NCI-H1105 (cell line): ENCODE measurements around the gene ARHGEF26.
A peak's percentile ranks its signal among the peaks of the same experiment; 100 is the strongest.
"Not testable (repeated sequence)": the region's sequence is repeated elsewhere in the genome, so short reads cannot be mapped to it uniquely, and the experiment has no call there.

Experiments
- DNase-seq: peaks from one replicate; lab custom pipeline; 2025; lab: John Stamatoyannopoulos, UW

ARHGEF26 gene

DNA sequence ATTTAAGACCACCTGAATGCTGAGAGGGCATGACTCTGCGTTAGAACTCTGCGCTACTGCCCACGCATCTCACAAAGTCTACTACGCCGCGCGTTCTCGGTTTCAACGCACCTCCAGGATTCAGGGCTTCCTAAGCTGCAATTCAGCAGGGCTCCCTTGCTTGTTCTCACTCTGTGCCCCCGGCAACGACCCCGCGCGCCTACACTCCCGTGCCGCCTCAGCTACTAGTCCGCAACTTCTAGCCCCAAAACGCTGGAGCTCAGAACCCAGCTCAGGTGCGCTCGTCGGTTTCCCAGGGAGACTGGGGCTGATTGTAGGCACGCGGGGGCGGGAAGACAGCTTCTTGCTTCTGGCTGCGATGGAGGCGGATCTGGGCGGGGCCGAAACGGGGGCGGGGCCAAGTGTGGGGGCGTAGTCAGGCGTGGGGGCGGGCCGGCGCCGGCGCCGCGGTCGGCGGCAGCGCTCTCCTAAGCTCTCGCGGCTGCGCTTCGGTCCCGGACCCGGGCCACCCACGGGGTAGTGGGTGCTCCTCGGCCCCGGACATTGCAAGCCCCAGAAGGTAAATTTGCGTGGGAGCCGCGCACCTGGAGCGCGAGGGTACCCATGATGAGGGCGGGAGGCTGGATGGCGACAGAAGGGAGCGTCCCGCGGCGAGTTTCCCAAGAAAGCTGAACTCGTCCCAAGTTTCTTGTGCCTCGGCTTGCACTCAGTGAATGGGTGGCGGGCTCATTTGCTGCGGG lies at the start of gene ARHGEF26:
TSS of gene ARHGEF26 (plus strand) at position 430 of the 740 bp plus-strand sequence. CDS start 603 bp downstream, outside the sequence.
- peak; percentile 89 for DNase-seq

DNA sequence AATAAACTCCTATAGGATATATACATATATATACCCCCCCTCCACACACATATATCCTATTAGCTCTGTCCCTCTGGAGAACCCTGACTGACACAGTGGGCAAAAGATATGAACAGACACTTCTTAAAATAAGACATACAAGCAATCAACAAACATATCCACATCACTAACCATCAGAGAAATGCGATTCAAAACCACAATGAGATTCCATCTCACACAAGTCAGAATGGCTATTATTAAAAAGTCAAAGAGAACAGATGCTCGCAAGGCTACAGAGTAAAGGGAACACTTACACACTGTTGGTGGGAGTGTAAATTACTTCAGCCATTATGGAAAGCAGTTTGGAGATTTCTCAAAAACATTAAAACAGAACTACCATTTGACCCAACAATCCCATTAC lies 46.2 kb upstream of the ARHGEF26 start:
- DNase-seq = no peak

DNA sequence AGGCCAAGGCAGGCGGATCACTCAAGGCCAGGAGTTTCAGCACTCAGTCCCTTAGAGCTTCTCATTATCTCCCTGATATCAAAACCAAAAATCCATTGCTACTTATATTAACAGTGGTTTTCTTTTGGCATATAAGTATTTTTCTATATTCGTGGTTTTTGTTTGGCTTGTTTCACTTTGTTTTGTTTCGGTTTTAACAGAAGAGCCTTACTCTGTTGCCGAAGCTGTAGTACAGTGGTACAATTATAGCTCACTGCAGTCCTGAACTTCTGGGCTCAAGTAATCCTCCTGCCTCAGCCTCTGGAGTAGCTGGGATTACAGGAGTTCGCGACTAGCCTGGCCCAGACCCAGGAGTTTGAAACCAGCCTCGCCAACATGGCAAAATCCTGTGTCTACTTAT lies 42.5 kb upstream of the ARHGEF26 start:
- DNase-seq = no peak

DNA sequence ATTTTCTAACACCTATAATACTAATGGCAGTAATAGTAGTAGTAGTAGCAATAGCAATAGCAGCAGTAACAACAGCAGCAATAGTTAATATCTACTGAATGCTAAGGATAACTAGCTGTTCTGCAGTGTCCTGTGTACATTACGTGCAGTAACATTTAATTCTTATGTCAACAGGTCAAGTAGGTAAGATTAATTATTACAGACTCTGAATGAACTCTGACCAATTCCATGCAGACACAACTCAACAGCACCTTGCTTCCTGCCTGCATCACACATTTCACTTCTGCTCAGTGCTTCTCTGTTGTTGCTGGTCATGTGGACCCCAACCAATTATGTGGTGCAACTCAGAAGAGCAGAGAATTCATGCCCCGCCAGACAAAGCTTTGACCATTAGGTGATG lies 39.9 kb upstream of the ARHGEF26 start:
- no peak for DNase-seq

DNA sequence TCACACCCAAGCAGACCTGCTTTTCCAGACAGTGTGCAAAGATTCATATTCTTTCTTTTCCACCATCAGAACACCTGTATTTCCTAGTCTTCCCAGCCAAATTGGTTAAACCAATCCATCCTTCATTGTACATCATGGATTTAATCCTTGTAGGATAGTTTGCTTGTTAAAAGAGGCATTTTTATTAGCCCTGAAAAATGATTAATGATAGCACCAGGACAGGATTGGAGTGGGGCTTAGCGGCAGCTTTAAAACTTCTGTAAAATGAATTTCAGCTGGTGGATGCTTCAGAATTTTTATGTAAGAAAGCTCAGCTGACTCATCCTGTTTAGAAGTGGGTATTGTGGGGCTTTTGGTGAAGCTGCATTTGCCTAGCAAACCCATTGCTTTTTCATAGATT lies 36.1 kb upstream of the ARHGEF26 start:
- no peak for DNase-seq

DNA sequence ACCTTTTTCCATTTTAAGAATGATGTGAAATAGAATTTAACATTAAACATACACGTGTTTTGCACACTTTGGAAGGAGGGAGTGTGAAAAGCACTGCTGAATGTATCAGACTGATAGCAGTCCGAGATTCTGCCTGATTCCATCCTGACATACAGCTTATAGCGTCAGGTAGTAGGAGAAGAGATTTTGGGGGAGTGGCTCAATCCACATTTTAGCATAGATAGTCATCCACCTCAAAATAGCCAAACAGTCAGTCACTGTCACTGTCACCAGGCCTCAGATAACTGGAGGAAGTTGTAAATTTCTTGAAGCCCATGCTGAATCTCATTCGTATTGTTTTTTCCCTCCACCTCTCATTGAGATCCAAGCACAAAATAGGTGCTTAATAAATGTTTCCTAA lies 35.4 kb upstream of the ARHGEF26 start:
- no peak for DNase-seq

DNA sequence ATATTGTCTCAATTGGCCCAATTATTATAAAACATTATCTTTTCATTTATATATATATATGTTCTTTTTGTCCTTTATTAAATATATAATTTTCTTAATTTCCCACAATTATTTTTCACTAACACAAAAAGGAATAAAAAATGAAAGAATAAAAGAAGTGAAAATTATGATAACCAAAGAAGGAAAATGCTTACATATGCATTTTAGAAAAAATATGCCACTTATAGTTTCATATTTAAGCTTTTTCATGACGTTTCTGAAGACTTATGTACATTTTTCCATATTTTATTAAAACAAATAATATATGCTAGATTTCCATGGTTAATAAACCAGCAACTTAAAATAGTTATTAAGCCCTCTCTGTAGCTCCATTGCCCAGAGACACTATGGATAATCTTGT lies 34.9 kb upstream of the ARHGEF26 start:
- no peak for DNase-seq

- DNase-seq = not testable (repeated sequence)
Observed at GRCh38 chr3:154087756-154088480, 33.3 kb upstream of the ARHGEF26 start.

DNA sequence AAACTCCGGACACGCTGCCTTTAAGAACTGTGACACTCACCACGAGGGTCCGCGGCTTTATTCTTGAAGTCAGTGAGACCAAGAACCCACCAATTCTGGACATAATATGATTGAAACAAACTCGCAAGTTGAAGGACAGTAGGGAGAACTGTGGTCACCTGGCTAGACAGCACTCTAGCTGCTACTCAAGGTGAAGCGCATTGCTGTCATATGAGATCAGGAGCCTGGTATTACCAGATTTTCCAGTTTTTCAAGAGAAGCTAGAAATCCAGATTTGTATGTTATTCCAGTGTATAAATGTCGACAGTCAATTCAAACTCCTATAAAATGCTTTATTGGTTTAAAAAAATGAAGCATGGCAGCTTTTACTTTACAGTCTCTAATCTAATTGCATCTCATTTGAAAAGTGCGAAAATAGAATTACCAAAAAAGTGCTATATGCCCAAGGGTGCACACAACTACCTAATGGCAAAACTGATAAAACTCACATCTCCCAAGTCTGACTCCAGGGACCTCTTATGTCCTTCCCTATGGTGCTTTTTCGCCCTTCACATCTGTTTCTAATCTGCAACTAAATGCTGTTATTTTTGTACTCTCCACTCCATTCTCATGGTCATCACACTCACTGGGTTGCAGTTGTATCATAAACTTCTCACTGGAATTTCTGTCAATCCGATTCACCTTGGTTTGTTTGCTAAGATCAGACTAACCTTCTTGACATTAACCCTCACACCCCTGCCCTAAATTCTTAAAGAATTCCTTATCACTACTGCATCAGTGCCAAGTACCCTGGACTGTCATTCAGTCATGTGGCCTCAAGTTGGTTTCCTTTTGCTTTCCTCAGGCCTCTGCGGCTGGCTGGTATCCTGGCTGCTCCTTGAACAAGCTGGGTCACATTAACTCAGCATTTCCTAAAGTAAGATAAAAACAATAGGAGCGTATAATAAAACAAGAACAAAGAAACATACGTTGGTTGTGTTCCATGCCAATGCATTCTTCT lies 31.5 kb upstream of the ARHGEF26 start:
- DNase-seq = no peak

DNA sequence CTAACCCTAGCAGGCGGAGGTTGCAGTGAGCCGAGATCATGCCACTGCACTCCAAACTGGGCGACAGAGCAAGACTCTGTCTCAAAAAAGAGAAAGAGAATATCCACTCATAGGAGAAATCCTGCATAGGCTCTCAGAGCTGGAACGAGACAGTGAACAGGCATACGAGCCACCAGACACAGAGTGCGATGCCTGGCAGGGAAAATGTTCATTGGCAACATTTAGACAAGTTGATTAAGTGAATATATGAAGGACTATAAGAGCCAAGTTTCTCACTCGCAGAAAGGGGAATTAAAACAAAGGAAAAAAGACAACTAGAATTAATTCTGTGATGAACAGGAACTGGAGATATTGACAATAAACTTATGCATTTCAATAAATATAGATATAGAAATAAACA lies 27.1 kb upstream of the ARHGEF26 start:
- DNase-seq = no peak

GRCh38 chr3:154095832-154096421 lies 25.3 kb upstream of the ARHGEF26 start:
- peak; percentile 12 for DNase-seq

DNA sequence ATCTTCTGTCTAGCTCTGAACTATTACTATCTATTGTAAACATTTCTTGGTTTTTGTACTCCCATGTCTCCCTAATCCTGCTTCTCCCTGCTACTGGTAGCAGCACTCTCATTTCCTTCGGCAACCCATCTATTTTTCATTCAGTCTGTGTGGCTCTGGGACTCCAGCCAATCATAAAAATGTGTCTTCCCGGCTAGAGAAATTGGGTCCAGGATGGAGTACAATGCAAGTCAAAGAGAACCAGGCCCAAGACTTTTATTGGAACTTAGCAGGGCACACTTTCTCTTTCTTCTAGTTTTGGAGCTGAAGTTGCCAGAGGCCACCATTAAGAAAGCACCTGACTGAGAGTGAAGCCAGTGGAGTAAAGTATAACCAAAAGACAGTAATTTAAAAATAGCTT lies 22.8 kb upstream of the ARHGEF26 start:
- DNase-seq = no peak

GRCh38 chr3:154100556-154100955 lies 20.6 kb upstream of the ARHGEF26 start:
- DNase-seq = no peak

DNA sequence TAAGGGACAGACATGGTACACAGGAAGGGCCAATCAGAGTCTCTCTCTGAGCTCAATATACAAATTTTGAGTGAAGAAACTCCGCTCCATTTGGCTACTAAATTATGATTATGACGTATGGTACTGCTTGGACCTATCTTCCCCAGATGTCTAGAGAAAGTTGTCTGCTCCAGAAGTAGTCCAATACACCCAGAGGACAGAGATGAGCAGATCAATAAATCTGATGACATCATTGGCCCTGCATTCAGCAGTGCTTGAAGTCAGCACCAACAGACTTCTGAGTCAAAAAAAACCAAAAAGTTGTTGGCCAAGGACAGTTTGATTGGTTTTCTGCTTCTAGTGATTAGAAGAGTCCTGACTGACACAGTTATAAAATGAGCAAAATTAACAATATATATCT lies 19.9 kb upstream of the ARHGEF26 start:
- no peak for DNase-seq

DNA sequence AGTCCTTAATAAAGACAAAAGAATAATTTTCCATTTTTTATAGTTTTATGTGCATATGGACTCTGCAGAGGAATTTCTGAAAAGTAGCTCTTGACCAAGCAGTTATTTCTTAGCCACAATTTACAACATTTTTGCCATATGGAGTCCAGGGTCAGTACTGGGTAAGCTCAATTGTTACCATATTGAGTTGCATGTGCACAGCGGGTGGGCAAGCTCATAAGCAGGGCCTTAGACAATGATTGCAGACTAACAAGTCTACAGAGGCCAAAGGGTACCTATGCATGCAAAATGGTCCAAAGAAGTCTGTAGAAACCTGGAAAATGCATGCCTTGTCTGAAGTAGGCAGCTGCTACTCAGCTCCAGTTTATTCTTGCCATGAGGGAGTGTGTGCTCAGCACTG lies 19.0 kb upstream of the ARHGEF26 start:
- DNase-seq = no peak

DNA sequence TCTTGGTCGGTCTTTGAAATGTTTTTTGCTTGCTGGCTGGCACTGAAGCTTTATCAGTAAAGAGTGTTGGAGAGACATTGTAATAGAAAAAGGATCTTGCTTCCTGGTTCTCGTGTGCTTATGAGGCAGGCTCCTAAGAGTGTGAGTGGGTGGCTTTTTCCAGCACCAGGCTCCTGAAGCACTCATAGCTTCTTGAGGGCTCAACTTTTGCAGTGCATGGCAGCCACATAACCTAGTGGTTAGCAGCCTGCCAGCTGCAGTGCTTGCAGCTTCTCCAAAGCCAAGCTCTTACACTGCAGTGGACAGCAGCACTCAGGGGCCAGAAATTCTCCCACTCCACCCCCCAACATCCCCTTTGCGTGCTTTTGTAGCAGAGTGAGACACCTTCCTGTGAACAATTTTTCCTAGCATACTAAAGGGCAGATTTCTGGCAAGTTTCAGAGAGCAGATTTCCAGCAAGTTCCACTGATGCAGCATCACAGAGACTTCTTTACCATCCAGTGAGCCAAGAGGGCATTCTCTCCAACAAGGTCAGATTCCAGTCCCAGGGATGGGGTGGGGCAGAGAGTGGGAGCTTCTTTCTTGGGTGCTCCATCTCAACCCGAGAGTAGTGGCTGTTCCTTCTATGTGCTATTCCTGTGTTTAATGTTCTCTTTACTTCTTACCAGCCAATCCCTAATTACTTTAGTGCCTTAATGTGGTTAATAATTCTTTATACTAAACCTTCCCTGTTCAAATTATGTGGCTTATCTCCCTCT lies 15.8 kb upstream of the ARHGEF26 start:
- no peak for DNase-seq

DNA sequence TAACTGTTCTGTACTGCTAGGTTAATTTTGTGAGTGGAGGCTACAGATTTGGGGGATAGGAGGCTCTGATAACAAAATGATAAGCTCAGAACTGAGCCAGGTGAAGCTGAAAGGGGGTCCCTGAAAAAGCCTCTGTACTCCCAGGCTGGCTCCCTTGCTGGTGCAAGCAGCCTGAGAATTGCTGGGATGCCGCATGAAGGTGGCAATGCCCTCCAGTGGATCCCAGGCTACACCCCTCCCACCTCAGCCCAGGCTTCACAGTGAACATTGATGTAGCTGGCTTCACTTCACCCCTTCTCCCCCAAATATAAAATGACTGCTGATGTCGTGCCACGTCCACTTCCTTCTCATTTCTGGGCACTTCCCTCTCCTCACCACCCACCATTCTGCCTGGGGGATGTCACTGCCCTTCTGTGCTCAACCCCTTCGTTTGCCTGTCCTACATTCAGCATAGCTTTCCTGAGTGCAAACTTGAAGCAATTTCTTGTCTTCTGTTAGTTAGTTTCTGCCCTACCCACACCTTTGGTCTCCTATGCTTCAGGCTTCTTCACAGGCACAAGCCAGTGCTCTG lies 9.7 kb upstream of the ARHGEF26 start:
- DNase-seq = no peak

DNA sequence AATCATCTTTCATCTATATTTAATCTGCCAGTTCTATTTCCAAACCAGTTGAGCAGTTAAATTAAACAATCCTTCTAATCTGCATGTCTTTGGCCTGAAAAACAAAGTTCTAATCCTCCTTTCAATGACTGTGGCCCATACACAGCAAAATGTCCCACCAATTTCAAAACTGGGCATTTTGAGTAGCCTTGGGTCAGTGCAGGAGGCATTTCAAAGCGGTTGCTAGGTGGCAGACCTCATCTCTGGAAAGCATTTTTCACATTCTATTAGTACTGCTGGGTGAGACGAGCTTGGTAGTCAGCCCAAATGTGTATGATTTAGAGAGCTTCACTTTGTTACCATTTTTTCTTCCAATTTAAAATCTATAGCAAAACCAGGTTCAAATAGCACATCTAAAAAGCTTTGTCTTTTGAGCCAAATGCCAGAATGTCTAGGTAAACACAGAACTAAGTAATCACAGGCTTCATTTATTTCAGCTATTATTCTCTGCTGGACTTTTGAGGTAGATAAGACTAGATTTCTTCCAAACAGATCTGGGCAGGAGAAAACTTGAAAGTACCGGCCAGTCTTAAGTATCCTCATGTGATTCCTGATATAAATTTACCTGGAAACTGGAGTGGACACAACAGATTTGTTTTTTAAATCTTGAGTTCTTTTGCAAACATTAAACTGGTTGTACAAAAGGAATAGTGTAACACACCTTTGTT lies 8.9 kb upstream of the ARHGEF26 start:
- no peak for DNase-seq

DNA sequence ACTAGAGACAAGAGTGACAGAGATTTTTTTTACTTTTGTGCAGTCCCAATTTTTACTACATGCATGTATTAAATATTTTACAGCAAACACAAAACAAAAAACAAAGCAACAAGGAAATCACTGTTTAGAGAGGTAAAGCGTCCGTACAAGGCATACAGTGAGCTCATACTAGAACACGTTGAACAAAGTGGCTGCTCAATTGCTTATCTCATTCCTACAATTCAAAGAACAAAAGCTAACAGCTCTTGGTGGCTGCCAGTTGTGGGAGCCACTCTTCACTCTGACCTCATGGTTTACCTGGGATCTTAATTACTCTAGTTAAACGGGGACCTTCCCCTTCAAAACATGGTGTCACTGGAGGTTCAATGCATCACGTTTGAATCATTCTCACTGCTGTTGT lies 7.6 kb upstream of the ARHGEF26 start:
- no peak for DNase-seq

DNA sequence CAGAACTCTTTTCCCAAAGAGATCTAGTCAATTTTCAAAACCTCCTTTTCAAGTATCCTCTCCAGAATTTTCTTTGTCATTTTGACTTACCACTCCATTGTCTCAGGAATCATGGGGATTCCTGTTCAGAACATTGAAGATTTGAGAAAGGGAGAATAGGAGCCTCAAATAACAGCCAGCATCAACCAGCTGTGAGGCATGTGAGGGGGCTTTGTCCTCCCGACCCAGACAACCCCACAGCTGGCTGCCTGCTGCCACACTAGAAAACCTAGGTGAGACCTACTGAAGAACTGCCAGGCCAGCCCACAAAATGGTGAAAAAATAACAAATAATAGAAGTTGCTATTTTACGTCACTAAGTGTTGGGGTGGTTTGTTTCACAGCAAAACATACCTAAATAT lies 5.9 kb upstream of the ARHGEF26 start:
- no peak for DNase-seq
